Mesenteric fat pad (tissue), 1 donor: Measurements from ENCODE around the gene ERCC6L2. TPM values are rescaled to one million over a fixed set of nuclear protein-coding genes. Genes with fewer than 3 reads are reported as not detected.

Experiments used
- DNase-seq: peaks from one replicate; pipeline ENCODE4 v3.0.0-alpha.2; 2020; ENCODE audit warnings: low spot score
- total RNA-seq: library from RNA; stranded (reverse); fragmentation: NEBNext Ultra II Directional; extraction: Animal tissue kit (Norgen Biotek cat#: 25700); gene quantifications from one replicate; pipeline ENCODE4 v1.2.1, GENCODE V29; 2021
- donor health status: DM: yes; HTN: yes; CAD: no.

Gene ERCC6L2
- total RNA-seq, 1 donor from 2014 or later, result 38.0 TPM

DNA sequence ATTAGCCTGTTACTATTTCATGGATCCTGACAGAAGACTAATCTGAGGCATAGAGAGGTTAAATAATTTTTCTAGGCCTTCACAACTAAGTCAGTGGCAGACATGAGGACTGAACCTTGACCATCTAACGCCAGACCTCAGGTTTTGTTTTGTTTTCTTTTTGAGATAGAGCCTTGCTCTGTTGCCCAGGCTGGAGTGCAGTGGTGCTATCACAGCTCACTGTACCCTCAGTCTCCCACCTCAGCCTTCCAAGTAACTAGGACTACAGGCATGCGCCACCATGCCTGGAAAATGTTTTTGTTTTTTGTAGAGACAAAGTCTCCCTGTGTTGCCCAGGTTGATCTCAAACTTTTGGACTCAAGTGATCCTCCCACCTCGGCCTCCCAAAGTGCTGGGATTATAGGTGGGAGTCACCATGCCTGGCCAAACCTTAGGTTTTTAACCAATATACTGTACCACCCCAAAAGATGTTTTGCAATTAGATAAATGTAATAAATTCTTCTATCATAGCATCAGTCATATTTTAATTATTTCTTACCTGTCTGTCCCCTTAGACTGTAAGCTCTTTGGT lies 35.4 kb downstream of the ERCC6L2 start:
- no peak for DNase-seq

DNA sequence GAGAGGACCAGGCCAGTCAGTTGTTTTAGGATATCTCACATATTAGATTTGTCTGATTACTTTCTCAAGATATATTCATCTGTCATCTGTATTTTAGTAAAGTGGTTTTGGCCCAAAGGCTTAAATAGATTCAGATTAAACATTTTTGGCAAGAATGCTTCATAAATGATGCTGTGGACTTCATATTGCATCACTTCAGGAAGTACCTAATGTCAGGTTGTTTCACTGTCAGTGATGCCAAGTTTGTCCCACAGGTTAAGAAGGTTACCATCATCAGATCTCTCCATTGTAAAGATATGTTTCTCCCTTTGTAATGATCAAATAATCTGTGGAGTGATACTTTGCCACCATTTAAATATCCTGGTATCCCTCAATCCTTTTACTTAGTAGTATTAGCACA lies 37.3 kb downstream of the ERCC6L2 start:
- DNase-seq, result no peak

DNA sequence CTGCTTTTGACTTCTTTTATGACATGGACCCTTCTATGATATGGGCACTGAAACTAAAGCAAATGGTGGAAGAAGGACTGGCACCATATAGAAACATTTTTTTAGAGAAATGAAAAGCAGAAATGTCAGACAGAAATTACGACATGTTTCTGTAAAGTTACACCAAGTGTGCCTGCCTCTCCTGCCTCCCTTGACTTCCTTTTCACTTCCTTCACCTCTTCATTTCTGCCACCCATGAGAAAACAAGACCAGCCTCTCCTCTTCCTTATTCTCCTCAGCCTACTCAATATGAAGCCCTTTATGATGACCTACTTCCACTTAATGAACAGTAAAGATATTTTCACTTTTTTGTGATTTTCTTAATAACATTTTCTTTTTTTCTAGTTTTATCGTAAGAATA lies 44.5 kb downstream of the ERCC6L2 start:
- DNase-seq, result no peak

DNA sequence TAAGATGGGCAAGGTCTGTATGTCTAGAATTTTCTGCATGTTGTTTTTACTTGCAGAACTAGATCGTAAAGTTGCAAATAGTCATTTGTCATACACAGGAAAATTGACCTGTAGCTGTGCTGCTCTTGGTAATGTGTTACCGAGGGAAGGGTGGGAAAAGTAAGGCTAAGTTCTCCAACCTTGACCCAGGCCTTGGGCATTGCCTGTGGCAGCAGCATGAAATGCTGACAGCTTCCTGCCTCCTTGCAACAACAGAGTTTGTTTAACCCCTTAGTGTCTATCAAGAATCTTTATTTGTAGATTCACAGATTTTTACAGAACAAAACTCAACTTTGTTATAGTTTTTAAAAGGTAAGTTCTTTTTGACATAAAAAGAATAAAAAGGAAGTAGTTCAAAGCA lies 48.3 kb downstream of the ERCC6L2 start:
- no peak for DNase-seq

DNA sequence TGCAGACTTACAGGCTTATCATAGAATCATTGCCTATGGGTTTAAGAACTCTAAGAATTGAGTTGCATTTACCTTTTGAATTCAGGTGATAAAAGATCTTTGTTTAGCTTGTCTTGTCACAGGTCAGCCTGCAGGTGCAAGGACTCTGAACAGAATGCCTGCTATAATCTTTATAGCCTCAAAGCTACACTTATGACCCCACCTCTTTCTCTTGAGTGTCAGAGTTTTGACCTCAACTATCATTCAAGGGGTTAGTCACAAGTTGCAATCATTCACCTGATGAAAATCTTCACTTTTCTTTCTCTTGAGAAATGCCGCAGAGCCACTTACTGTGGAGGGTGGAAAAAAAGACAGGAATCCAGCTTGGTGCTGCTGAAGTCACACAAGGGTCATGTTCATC lies 49.5 kb downstream of the ERCC6L2 start:
- no peak for DNase-seq

DNA sequence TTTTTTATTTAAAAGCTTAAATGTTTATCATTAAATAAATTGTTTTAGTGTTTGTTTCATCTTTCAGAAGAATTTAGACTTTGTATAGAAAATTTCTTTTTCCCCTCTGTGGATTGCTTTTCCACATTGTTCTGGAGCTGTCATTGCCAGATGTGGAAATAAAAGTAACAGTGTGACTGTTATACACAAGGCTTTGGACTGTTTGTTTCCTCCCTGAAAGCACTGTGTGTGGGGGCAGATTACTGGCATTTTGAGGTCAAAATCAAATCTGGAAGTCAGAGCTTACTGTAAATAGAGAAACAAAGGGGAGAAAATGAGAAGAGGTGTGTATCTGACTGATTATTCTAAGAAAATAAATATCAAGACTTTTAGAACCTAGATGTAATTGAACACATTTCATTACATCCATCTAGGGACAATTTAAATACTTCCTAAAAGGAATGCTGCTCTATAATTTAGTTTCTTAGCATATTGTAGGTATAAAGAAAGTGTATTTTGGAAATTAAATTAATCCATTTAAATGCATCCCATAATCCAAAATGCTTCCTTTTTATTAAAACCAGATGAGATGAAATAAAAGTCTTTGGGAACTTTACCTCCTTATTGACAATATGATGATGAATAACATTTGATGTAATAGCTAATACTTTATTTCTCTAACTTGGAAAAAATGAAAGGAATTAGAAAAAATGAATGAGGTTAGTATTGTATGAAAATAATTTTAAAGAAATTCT lies 51.9 kb downstream of the ERCC6L2 start:
- no peak for DNase-seq

DNA sequence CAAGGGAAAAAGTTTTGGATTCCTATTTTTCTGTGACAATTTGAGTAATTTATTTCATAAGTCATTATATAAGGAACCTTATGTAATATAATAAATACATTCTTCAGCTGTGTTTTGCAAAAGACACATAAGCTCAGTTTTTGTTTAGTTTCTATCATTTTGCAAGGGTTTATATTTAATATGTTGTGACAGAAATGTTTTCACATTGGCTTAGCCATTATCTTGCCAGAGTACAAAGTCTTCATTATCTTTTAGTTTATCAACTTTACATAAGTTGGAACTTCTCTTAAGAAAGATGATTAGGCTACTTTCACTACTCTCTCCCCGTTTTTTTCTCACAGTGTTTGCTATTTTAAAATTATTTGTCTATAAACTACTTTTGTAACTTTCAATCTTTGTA lies 54.8 kb downstream of the ERCC6L2 start:
- DNase-seq, result no peak

DNA sequence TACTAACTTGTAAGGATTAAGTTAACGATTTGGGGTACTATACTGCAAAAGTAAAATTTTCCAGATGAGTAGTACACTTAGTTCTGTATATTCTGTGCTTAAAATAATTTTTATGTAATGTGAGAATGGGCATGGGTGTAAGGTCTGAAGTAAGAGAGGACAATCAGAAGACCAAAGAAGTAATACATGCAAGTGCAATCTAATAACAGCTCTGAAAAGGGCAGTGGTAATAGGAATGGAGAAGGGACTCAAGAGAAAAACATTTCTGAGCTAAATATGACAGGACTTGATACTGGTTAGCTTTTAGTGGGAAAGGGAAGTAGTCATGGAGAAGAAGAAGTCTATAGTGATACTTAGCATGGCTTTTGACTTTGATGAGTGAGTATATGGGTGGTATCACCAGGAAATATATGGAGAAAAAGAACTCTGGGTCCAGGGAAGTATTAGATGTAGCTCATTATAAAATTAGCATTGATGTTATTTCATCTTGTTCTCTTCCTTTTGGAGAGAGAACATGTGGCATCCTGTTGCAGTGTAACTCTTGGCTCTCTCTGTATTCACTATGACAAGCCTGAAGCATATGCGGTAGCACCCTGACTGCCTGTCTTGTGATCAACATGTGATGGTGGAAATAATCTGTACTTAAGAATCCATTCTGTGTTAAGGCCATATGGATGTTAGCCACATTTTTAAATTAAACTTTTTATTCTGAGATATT lies 60.5 kb downstream of the ERCC6L2 start:
- DNase-seq, result no peak

DNA sequence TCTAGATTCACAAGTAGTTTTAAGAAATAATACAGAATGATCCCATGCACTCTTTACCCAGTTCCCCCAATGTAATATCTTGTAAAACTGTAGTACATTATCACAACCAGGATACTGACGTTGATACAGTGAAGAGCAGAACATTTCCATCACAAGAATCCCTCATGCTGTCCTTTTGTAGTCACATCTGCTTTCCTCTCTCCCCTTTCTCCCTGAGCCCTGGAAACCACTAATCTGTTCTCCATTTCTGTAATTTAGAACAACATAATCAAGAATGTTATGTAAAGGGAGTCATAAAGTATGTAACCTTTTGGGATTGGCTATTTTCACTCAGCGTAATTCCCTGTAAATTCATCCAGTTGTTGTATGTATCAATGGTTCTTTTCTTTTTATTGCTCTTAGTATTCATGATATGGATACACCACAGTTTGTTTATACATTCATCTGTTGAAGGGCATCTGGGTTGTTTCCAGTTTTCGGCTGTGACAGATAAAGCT lies 61.1 kb downstream of the ERCC6L2 start:
- no peak for DNase-seq

DNA sequence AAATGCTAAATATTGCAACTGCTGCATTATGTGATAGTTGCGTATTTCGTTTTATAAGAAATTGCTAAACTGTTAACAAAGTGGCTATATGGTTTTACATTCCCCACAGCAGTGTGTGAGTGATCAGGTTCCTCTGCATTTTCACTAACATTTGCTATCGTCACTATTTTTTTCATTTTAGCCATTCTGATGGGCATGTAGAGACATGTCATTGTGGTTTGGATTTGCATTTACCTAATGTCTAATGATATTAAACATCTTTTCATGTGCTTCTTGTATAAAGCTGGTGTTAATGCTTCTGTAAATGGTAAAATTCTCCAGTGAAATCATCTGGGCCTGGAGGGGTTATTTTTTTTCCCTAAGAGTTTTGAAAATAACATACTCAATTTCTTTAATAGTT lies 61.6 kb downstream of the ERCC6L2 start:
- no peak for DNase-seq

DNA sequence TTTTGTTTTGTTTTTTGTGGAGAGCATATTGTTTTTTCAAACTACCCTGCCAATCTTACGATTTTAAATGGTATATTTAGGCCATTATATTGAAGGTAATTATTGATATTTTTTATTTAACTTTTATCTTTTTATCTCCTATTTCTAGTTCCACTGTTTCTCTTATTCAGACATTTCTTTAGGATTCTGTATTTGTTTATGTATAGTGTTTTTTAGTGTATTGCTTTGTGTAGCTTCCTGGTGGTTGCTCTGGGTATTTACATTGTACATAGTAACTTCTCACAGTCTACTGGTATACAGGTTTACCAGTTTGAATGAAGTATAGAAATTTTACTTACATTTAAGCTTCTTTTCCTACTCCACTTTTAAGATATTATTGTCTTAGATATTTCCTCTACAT lies 63.2 kb downstream of the ERCC6L2 start:
- DNase-seq, result no peak

DNA sequence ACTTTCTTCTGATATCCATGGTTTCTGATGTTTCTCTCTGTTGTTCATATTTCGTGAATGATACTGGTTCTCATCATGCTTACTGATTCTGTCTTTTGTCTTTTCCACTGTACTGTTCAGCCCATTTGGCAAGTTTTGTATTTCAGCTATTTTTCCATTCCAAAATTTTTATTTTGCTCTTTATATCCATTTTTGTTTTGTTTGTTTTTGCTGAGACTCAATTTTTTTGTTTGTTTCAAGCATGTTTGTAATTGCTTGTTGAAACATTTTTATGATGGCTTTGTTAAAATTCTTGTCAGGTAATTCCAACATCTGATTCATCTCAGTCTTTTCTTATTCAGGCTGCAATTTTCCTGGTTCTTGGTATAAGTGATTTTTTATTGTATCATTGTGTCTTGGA lies 64.0 kb downstream of the ERCC6L2 start:
- DNase-seq, result no peak

DNA sequence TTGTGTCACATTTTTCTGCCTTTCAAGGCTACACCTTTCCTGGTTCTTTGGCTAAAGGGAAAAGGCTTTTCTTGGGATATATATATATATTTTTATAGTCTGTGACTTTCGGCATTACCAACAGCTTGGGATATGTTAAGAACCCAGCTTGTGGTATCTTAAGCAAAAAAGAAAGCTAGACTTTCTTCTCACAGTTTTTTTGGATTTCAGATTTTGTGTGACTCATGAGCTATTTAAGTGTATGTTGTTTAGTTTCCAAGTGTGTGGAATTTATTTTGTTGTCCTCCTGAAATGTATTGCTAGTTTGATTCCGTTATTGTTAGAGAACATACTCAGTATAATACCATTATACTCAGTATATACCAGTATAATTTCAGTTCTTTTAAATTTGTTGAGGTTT lies 64.8 kb downstream of the ERCC6L2 start:
- DNase-seq, result no peak

DNA sequence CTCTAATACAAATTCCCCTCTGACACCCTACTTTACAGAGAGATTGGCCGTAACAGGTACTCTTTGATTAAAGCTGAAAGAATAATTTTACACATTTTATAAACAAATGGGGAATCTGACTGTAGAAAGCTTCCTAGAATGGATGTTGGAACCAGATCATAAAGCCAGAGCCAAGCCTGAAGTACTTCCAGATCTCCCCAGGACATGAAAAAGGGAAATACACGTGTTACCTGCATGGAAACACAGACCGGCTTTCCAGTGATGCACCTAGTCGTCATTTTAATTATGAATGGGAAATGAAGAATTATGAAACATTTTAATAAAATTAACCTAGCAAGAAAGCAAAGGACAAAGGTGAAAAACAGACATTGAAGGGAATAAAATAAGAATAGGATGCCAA lies 66.5 kb downstream of the ERCC6L2 start:
- no peak for DNase-seq

DNA sequence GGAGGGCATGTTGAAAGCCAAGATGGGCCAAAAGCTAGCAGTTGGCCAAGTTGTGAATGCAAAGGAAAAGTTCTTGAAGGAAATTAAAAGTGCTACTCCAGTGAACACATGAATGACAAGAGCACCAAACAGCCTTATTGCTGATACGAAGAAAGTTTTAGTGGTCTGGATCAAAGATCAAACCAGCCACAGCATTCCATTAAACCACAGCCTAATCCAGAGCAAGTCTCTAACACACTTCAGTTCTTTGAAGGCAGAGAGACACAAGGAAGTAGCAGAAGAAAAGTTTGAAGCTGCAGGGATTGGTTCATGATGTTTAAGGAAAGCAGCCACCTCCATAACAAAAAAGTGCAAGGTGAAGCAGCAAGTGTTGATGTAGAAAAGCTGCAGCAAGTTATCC lies 71.6 kb downstream of the ERCC6L2 start:
- DNase-seq, result no peak

DNA sequence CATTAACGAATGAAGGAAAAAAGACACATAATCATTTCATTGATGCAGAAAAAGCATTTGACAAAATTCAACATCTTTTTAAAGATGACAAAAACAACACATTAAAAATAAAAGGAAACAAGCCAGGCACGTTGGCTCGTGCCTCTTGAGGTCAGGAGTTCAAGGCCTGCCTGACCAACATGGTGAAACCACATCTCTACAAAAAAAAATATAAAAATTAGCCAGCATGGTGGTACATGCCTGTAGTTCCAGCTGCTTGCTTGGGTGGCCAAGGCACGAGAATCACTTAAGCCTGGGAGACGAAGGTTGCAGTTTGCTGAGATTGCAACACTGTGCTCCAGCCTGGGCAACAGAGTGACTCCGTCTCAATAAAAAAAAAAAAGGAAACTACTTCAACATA lies 77.0 kb downstream of the ERCC6L2 start:
- DNase-seq, result no peak

DNA sequence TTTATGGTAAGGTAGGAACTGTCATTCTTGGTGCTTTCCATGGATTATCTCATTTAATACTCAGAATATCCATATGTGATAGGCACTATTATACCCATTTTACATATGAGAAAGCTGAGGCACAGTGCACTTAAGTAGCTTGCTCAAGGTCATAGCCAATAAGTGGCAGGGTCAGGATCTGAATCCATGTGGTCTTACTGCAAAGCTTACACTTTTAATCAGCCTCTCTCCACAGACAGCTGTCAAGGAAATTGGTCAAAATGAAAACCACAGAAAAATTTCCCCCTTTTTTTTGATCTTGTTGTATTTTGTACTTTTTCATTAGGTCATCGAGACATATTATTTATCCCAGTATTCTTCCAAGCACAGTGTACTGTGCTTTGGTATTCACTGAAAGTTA lies 78.5 kb downstream of the ERCC6L2 start:
- no peak for DNase-seq

DNA sequence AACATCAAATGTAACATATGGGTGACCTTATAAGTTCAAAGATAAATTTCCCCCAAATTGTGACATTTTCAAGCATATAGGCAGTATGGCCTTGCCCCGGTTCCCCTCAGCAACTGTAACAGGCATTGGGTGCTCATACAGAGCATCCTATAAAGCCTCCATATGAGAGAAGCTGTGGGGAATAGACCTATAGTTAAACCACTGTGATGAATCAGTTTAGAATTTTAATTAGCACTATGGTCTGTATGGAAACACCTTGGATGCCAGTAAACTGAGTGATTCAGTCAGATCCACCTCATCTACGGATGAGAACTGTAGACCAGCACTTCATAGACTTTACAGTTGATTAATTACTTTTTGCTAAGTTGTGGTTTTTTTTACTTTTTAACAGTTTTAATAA lies 79.4 kb downstream of the ERCC6L2 start:
- DNase-seq, result no peak

DNA sequence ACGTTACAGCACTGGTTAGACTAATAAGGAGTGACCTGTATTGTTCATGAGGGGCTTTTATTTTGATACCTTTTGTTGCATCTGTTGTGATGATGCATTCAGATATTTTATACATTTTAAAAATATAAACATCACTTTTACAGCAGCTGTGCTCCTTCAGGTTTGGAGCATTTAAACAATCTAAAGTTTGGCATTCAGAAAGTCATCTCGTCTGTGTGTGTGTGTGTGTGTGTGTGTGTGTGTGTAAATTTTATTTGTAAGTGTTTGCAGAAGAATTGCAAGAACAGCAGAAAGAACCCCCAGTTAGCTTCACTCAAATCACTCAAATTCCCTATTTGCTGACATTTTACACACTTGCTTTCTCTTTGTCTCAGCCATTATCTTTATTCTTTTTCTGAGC lies 87.4 kb downstream of the ERCC6L2 start:
- no peak for DNase-seq

DNA sequence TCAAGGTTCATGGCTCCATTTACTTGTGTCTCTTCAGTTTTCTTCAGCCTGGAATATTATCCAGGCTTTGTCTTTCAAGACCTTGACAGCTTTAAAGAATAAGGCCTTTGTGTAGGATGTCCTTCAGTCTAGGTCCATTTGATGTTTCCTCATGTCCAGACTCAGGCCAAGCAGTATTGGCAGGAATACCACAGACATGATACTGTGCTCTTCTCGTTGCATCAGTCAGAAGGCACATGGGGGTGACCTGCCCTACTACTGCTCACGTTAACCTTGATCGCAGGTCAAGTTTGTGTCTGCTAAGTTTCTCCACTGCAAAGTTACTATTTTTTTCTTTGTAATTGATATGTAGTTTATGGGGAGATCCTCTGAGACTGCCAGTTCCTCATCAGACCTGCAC lies 88.2 kb downstream of the ERCC6L2 start:
- DNase-seq, result no peak

DNA sequence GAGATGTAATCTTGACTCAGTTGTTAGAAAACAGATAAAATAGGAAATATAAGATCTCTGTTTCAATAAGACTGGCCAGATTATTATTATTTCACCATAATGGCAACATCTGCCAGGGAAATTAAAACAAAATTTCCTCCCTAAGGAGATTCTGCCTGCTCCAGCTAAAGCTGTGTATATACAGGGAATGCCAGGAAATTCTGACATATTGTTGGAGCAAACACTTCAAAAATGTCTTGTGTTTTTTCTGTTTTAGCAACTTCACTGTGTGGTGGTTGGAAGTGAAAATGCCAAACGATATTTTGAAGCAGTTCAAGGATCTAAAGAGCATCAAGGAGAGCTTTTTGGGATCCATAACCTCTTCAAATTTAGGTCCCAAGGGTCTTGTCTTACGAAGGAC lies 90.8 kb downstream of the ERCC6L2 start:
- DNase-seq, result no peak

DNA sequence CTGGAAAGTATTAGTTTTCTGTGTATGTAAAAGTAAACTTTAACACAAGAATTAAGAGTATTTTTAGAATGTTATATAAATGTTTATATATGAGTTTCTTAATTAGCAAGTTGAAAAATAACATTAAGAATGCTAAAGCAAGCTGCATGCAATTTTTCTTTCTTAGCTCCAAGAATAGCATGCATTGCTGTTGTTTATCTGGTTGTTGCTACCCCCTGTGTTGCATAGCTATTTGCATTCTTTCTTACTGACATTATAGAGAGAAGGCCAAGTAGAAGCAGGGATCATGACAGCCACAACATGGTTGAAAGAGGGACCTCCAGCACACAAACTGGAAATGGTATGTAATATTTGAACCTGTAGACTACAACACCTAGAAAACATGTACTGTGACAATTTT lies 94.8 kb downstream of the ERCC6L2 start:
- DNase-seq, result no peak

DNA sequence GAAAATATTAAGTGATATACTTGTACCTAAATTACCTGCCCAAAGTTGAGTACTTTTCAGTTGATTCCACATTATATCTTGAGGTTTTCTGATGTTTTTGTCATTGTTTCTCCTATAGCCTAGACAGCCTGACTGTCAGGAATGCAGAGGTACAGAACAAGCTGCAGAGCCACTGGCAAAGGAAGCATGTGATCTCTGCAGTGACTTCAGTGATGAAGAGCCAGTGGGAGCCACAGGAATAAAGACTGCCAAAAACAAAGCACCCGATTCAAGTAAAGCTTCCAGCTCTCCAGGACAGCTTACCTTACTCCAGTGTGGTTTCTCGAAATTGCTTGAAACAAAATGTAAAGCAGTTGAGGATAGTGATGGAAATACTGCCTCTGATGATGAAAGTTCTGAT lies 96.3 kb downstream of the ERCC6L2 start:
- no peak for DNase-seq
